ENCODE data around the gene GYG2.
"Not testable (repeated sequence)": the region's sequence is repeated elsewhere in the genome, so short reads cannot be mapped to it uniquely, and the experiment has no call there.

DNA sequence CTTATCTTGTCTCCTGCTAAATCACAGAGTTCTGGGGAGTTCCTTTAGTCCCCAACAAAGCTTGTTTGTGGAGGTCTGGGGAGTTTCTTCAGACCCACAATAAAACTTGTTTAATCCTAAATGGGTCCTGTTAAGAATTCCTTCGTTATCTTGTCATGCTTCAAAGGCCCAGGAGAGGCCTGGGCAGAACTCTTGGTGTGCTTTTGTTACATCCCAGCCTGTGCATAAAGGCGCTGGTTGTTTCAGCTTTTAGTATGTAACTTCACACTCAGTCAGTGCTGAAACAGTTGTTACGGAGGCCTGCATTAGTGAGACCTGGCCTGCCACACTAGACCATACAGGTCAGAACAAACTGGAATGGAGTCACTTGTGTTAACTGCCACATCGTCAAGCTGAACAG is 97.5 kb downstream of the GYG2 start:
- TF ChIP-seq CTCF (IDR thresholded peaks at IDR 0.05; ENCODE audit: low read length); EZH2 (IDR thresholded peaks at IDR 0.05; ENCODE audit: borderline replicate concordance, low read length): not testable (repeated sequence)

Data from OCI-LY1 (cell line).